HG02870 (cell line): ENCODE measurements around the gene OR2F2.

Source experiments
- ATAC-seq: cut with Tn5 transposase; IDR thresholded peaks from one replicate; pipeline ENCODE4 v1.9.1; 2021; ENCODE audit warnings: mild to moderate bottlenecking, moderate library complexity; ENCODE audit not compliant: unreplicated experiment

The OR2F2 gene

DNA sequence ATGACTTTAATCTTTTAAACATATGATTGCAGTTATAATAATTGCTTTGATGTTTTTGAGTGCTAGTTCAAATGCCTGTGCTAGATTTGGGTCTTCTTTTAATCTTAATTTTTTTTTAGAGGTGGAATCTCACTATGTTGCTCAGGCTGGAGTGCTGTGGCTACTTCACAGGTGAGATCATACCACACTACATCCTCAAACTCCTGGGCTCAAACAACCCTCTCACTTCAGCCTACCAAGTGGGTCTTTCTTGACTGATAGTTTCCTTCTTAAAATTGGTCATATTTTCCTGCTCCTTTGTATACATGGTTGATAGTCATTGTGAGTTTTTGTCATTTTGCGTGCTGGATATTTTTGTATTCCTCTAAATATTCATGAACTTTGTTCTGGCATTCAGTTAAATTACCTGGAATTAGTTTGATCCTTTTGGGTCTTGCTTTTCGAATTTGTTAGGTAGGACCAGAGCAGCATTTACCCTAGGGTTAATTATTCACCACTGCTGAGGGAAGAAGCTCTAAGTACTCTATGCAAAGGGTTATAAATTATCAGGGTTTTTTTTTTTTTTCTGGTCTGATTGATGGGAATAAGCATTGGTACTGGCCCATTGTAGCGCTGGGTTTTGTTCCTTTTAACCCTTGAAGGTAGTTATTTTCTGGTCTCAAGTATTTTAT lies 21.0 kb upstream of the OR2F2 start:
- ATAC-seq, result no peak

DNA sequence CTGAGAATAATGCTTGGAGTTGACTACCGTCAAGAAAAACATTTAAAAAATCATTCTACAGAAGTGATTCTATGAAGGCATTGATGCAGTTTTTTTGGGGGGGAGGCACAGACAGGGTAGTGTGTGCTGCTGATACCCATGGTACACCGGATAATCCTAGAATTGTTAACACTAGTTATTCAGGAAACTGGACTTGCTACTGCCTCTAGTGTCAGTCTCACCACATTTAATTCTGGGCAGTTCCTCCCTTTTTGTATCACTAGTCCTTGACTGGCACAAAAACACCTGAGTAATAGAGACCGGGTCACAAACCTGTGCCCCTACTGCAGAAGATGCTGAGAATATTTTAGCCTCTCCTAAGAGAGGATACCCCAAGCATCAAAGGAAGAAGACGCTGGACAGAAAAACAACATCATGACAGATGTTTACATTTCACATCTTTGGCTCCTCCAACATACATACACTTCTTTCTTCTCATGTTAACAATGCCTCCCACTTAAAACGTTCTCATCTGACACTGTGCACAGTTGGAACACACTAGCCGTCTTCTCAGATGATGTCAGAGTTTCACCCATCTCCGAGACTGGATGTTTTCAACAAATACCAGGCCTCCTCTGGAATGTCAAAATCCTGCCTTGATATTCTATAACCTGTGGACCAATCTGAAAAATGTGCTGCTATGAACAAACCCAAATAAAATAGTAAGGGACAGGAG lies 19.9 kb upstream of the OR2F2 start:
- no peak for ATAC-seq

DNA sequence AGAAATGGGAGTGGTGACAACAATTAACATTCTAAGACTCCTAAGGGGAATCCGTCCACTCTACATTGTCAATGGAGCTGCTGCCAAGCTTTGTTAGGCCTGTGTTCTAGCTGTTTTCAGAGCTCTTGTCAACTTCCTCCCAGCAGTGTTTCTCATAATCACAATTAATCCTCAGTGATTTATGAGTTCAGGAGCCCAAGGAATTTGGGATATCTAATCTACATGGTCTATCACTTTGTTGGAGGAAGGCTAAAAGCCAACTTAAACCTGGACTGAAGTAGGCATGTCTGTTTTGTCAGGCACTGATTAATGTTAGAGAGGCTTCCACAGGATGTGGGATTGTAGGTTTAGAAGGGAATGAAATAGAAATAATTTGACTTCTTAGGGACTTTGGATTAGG lies 10.2 kb upstream of the OR2F2 start:
- no peak for ATAC-seq

DNA sequence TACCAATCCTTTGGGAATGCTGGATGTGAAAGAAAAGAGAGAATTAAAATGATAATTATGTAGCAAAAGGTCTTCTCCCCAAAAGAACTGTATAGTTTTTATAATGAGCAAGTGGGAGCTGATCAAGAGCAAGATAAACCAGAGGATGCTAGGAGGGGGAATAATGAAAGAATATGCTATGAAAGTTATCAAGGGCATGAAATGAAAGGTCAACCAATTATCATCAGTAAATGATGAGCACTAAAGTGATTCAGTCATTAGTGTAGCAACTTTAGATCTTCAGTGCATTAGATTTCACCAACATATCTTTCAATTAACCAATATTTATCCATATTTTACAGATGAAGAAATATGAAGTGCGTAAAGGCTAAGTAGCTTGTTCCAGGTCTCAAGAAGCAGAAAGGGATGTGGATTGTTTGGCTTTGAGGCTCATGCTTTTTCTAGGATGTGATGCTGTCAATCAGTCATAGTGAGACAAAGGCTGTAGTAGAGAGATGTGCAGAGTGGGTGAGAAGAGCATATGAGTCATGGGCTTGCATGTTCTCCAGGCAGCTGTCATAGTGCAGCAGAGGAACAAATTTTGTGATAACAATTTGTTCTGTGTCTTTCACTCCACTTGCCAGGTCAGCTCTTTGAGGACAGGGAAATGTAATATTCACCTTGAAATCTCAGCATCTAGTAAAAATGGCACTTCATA lies 5.7 kb upstream of the OR2F2 start:
- ATAC-seq, result peak; percentile 65

- ATAC-seq, result no peak
Measured at GRCh38 chr7:143931739-143932138, 3.3 kb upstream of the OR2F2 start.

- no peak for ATAC-seq
Measured at GRCh38 chr7:143936087-143937009, 1.3 kb downstream of the OR2F2 start.

DNA sequence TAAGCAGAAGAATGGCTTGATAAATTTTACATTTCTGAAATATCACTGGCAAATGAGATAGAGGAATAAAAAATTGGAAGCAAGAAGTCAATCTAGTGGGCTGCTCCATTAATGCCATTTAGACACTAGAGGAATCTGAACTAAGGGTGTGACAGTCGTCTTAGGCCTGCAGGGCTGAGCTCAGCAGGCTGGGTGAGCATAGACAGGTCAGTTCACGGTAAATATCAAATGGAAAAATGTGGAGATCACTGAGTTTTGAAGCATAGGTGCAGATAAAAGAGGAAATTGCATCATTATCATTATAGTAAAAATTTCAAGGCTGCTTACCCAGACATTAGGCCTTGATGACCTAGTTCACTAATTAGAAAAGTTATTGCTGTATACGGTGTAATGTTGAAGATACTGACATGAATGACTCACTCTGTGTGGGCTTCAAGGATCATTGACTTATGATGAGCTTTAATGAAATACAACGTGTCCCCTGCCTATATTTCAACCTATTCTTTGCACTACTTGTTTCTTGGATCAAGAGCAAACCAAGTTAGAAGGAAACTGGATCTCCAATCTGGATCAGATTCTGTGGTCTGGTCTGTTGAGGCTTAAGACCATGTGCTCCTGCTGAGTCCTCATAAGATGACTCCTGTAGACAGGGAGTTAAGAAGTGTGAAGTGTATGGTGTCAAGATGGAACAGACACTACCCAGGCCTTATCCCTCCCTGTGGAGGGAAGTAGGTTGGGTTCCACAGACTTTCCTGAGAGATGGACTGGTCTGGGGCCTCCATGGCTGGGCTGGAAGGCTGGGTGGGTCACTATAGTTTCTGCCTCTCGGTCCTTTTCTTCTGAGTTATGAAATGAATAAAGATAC lies 3.6 kb downstream of the OR2F2 start:
- ATAC-seq, result no peak

DNA sequence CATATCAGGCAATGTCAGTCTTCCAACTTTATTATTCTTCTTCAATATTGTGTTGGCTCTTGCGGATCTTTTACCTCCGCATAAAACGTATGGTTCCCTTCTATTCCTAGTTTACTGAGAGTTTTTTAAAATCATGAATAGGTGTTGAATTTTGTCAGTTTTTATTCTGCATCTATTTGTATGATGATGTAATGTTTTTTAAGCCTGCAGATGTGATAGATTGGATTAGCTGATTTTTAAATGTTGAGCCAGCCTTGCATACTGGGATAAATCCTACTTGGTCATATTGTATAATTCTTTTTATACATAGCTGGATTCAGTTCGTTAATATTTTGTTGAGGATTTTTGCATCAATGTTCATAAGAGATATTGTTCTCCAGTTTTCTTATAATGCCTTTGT lies 10.4 kb downstream of the OR2F2 start:
- ATAC-seq, result no peak

- ATAC-seq, result no peak
Measured at GRCh38 chr7:143947111-143947510, 12.1 kb downstream of the OR2F2 start.

DNA sequence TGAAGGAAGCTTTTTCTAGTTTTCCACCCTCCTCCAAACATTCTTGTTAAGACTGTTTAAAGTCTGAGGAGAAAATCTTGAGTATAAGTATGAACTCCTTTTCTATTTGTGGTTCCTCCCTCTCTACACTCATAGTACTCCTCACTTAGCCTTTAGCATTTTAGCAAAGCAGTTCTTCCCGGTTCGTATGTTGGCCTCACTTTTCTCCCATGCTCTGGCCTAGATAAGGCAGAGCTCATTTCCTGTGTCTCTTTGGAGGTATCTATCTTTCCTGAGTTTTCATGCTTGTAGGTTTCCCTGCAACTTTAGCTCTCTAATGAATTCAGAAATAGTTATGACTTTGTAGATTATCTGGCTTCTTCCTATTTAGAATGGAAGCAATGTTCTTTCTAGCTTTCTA lies 13.7 kb downstream of the OR2F2 start:
- no peak for ATAC-seq

DNA sequence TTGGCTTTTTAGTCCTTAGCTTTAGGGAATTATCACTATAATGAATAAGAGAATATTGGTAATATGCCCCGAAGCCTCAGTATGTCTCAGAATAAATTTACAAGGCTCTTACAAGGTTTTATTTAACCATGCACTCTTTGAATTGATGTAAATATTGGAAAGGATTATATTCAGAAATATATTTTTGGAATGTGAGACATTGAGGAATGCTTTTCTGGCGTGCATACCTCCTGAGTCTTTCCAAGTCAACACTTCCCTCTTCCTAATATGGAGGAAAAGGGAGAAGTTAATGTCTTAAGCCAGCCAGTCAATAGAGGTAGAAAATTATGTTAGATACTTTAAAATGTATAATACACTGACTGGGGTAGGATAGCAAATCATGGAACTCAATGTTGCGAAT lies 18.4 kb downstream of the OR2F2 start:
- ATAC-seq, result no peak

DNA sequence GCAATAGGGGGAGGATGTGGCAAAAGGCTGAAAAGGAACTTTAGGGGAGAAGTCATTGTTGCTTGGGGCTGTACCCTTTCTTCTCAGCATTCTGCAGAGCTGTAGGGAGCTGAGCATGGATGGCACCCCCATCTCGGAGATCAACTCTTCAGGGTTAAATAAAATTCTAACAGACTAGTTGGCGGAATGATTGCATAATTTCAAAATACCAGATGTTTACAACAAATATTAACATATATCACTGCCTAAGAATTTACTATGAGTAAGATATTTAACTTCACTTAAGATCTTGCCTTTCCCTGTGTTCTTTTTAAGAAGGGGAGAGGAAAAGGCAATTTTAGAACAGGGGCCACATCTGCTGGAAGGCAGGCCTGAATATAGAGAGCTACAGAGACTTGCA lies 19.1 kb downstream of the OR2F2 start:
- no peak for ATAC-seq

DNA sequence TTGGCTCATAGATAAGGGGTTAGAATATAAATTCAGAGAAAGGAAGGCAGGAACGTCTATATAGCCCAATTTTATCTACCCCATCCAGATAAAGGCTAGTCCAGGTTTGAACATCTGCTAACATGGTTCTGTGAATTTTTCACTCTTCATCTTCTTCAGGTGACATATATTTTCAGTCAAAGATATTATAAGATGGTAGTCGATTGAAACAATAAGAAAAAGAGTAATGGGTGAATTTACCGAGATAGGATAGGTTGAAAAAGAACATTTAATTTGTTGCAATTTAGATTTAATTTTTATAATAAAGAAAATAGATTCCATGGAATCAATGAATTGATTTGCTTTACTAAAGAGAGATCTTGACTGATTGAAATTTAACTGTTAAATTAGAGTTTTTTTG lies 19.5 kb downstream of the OR2F2 start, which contains the start of gene OR2F1:
OR2F1 (plus strand) TSS at position 301 of the 400 bp plus-strand sequence. CDS start 5,127 bp downstream, outside the sequence.
- no peak for ATAC-seq

DNA sequence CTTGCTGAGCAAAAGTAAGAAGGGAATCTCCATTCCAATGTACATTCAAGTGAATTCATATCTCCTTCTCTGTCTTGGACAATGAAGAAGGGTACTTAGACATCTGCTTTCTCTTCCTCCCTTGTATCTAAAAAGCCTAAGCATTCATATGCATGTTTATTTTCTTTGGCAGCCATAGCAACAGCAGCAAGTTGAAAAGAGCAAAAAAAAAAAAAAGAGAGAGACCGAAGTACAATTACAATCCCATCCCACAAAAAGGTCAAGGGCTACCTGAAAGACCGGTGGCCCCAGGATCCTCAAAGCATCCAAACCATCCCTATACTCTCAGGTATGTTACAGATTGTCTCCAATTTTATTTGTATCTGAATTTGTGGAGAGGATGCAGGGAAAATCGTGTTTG lies 23.7 kb downstream of the OR2F2 start:
- ATAC-seq, result no peak

DNA sequence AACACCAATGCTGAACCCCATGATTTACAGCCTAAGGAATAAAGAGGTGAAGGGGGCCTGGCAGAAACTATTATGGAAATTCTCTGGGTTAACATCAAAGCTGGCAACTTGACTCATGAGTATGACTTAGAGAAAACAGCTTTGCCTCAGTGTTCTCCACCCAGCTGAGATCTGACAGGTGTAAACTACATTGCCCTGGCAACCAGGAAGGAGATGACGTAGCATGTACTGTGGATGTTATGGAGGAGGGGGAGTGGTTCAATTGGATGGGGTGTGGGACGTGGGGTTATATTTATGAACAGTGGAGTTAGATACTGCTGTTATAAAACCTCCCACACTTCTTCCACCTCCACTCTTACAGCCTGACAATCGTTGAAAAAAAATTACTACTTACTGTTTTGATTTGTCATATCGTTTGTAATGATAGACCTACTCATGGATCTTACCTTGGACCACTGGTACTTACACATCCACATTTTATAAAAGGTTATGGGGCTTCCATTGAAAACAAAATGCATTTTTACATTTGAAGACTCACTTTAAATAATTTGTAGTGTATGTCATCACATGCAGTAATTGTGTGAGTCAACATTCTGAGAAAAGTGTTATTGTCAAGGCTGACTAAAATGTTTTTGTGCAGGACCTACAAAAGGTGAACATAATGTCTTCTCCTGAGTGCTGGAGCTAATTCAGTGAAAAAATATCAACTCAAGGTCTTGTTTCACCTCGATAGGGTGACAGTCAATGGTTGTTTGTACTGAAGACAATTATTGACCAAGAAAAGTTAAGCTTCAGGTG lies 26.0 kb downstream of the OR2F2 start:
- no peak for ATAC-seq

GRCh38 chr7:143965280-143965679 lies 30.2 kb downstream of the OR2F2 start:
- ATAC-seq, result no peak

DNA sequence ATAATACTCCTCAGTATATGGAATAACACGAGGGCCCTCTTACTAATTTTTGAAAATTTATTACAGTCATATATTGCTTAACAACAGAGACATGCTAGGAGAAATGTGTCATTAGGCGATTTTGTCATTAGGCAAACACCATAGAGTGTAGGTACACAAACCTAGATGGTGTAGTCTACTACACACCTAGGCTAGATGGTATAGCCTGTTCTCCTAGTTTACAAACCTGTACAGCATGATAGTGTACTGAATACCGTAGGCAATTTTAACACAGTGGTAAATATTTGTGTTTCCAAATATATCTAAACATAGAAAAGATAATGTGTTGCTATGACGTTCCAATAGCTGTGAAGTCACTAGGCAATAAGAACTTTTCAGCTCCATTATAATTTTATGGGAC lies 32.4 kb downstream of the OR2F2 start:
- no peak for ATAC-seq

DNA sequence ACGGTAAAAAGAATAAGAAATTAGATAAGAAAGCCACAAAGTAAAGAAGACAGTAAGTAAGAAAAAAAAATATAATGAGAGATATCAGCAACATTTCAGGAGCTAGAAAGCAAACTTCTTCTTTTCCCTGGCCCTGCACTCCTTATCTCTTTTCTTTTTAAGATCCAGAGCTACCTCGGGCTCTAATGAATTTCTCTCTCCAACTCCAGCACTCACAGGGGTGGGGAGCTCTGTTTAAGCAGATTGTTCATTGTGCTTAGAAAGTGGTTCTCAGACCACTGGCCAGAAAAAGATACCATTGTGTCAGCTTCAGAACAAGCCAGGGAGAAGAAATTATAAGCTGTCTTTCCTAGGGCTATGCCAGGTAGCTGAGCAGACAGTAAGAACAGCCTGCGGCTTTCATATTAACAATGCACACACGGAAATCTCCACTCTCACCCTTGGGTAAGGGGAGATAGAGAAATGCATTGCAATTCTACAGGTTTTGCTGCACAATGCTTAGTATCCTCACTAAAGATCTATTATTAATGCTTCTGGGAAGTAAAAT lies 38.9 kb downstream of the OR2F2 start:
- ATAC-seq, result no peak

DNA sequence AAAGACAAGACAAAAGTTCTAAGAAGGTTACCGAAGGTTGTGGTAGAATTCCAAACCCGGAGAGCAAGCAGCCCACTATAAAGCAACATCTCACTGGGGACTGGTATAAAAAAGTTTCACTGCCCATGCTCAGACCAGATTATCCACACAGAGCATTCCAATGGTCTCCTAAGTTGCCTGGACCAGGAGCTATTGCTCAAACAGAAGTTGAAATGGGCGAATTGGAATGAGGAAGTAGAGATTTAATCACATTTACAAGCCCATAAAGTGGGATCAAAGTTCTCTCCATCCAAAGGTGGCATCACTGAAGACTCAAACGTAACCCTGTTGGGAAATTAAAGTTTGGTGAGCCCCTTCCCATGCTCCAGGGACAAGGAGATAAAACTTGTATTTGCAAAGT lies 39.4 kb downstream of the OR2F2 start:
- no peak for ATAC-seq
